Measurements from ENCODE around the gene HMGCR.

HMGCR gene

DNA sequence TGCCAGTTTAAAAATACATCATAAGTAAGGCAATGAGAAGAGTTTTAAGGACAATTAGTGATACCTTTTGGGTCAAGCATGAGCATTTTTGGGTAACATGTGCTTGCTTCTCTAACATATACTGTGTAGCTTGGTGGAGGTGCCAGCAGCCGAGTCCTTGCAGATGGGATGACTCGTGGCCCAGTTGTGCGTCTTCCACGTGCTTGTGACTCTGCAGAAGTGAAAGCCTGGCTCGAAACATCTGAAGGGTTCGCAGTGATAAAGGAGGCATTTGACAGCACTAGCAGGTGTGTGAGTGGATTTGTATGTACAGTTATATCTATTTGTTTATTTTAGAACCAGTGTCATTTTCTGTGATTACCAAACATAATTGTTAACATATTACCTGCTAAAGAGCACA, 18.2 kb downstream of the HMGCR start:
- in situ Hi-C loops (cut with MboI; ENCODE audit: low sequenced_read_pairs, unreplicated experiment), result no loop called here
- DNase-seq (ENCODE audit: low spot score), result no peak
- TF ChIP-seq, protein P1, sequence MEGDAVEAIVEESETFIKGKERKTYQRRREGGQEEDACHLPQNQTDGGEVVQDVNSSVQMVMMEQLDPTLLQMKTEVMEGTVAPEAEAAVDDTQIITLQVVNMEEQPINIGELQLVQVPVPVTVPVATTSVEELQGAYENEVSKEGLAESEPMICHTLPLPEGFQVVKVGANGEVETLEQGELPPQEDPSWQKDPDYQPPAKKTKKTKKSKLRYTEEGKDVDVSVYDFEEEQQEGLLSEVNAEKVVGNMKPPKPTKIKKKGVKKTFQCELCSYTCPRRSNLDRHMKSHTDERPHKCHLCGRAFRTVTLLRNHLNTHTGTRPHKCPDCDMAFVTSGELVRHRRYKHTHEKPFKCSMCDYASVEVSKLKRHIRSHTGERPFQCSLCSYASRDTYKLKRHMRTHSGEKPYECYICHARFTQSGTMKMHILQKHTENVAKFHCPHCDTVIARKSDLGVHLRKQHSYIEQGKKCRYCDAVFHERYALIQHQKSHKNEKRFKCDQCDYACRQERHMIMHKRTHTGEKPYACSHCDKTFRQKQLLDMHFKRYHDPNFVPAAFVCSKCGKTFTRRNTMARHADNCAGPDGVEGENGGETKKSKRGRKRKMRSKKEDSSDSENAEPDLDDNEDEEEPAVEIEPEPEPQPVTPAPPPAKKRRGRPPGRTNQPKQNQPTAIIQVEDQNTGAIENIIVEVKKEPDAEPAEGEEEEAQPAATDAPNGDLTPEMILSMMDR (IDR thresholded peaks at IDR 0.05; ENCODE audit: borderline replicate concordance, control extremely low read depth, extremely low read depth, insufficient read depth, missing control alignments), result no peak

DNA sequence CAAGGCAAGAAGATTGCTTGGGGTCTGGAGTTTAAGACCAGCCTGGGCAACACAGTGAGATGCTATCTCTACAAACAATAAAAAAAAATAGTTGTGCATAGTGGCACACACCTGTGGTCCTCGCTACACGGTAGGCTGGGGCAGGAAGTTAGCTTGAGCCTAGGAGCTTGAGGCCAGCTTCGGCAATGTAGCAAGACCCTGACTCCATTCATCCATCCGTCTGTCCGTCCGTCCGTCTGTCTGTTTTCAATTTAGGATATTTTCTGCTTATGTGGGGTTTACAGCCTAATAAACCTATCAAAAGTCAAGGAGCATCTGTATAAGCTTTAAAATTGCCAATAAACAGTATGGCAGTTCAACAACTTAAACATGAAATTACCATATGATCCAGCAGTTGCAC, 19.7 kb downstream of the HMGCR start:
- in situ Hi-C loops (cut with MboI; ENCODE audit: low sequenced_read_pairs, unreplicated experiment), result no loop called here
- TF ChIP-seq, protein P1 (IDR thresholded peaks at IDR 0.05; ENCODE audit: borderline replicate concordance, control extremely low read depth, extremely low read depth, insufficient read depth, missing control alignments), result no peak
- DNase-seq (ENCODE audit: low spot score), result no peak

DNA sequence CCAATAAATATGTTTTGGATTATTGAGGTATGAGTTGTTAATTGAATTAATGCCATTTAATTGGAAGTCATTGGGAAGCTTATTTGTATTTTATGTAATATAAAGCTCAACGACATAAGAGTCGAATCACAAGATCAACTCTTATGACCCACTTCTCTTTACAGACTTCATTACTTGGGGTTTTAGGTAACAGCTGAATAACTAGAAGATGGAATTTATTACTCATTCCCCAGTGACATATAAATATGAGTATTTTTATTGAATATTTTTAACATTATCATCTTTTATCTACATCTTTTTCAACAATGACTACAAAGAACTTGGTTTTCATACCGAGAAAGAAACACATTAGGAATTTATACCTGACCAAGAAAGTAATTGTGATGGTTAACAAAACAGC, 21.1 kb downstream of the HMGCR start:
- in situ Hi-C loops (cut with MboI; ENCODE audit: low sequenced_read_pairs, unreplicated experiment), result no loop called here
- TF ChIP-seq, protein P1 (IDR thresholded peaks at IDR 0.05; ENCODE audit: borderline replicate concordance, control extremely low read depth, extremely low read depth, insufficient read depth, missing control alignments), result no peak
- no peak for DNase-seq (ENCODE audit: low spot score)

DNA sequence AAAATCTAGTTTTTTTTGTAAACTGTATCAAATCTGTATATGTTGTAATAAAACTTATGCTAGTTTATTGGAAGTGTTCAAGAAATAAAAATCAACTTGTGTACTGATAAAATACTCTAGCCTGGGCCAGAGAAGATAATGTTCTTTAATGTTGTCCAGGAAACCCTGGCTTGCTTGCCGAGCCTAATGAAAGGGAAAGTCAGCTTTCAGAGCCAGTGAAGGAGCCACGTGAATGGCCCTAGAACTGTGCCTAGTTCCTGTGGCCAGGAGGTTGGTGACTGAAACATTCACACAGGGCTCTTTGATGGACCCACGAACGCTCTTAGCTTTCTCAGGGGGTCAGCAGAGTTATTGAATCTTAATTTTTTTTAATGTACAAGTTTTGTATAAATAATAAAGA, 24.3 kb downstream of the HMGCR start:
- no peak for DNase-seq (ENCODE audit: low spot score)
- in situ Hi-C loops (cut with MboI; ENCODE audit: low sequenced_read_pairs, unreplicated experiment), result no loop called here
- TF ChIP-seq, protein P1 (IDR thresholded peaks at IDR 0.05; ENCODE audit: borderline replicate concordance, control extremely low read depth, extremely low read depth, insufficient read depth, missing control alignments), result no peak

DNA sequence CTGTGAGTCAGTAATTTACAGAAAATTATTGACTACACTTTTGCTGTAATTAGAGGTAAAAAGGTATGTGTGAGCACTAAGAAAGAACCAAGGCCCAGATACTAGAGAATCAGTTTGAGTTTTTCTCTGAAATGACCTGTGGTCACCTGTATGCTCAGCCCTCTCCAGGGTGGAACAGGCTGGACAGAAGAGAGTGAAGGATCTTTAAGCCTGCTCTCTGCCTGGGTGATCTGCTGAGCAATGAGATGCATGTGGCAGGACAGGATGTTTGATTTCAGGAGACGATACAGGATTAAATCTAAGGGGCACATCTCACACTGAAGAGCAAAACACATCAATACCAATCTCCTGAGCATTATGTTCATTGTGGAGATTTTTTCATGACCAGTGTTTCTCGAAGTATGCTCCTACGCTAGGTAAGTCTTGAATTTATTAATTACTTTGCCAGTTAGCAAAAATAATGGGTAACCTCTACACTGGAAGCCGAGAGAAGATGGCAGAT, 25.5 kb downstream of the HMGCR start:
- TF ChIP-seq, protein P1 (IDR thresholded peaks at IDR 0.05; ENCODE audit: borderline replicate concordance, control extremely low read depth, extremely low read depth, insufficient read depth, missing control alignments), result no peak
- in situ Hi-C loops (cut with MboI; ENCODE audit: low sequenced_read_pairs, unreplicated experiment), result no loop called here
- DNase-seq (ENCODE audit: low spot score), result no peak

DNA sequence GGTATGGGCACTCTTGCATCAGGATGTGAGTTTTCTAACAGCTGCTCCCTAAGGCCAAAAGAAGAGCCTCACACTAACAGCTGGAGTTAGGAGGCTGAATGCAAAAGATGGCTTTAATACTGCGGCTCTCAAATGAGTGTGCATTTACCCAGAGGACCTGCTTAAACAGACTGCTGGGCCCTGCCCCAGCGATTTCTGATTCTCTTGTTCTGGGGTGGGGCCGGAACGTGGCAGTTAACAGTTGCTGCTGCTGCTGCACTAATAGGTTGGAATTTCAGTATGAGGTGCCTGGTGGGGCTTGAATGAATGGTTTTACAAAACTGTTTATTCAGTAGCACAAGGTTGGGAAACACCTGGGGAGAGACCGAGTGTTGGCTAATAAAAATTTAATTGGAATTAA, 26.1 kb downstream of the HMGCR start:
- DNase-seq (ENCODE audit: low spot score), result no peak
- in situ Hi-C loops (cut with MboI; ENCODE audit: low sequenced_read_pairs, unreplicated experiment), result no loop called here
- TF ChIP-seq, protein P1 (IDR thresholded peaks at IDR 0.05; ENCODE audit: borderline replicate concordance, control extremely low read depth, extremely low read depth, insufficient read depth, missing control alignments), result no peak

Measured in GM13976 (cell line).